HepG2 (cell line): ENCODE measurements around the gene DUSP7. TPM values are rescaled to one million over a fixed set of nuclear protein-coding genes. Genes with fewer than 3 reads are reported as not detected.
A peak's percentile ranks its signal among the peaks of the same experiment; 100 is the strongest.

Source experiments
- MAZ ChIP-seq, 2 experiments: sonication (generic) in 1 of 2; formaldehyde crosslinking in 1 of 2; IDR thresholded peaks; 2 replicates each; pipeline versions ENCODE4 v1.5.0 to v1.6.1; 2012 to 2020; ENCODE audit warnings: low read depth in 2 of 2, mild to moderate bottlenecking in 2 of 2, borderline replicate concordance in 1 of 2, improper control_type of control experiment in 1 of 2, low read length in 1 of 2, missing genetic modification reagents in 1 of 2, moderate library complexity in 1 of 2
- MIER3 ChIP-seq: IDR thresholded peaks from 2 replicates; pipeline ENCODE4 v1.6.1; 2016; ENCODE audit warnings: missing compliant biosample characterization, borderline replicate concordance
- NR2F6 ChIP-seq, 2 experiments: IDR thresholded peaks; 2 replicates each; pipeline ENCODE4 v1.6.1; 2016; ENCODE audit warnings: antibody characterized with exemption in 1 of 2, mild to moderate bottlenecking in 1 of 2
- POLR2G ChIP-seq: fragments of 200-400 bp; formaldehyde crosslinking; IDR thresholded peaks from 2 replicates; pipeline ENCODE4 v1.6.1; 2018; ENCODE audit warnings: mild to moderate bottlenecking, low read depth, low read length, moderate library complexity
- RAD21 ChIP-seq: fragments of 450-650 bp; formaldehyde crosslinking; IDR thresholded peaks from 2 replicates; pipeline ENCODE4 v1.5.0; 2020; ENCODE audit warnings: mild to moderate bottlenecking
- XRCC5 ChIP-seq: fragments of 200-400 bp; formaldehyde crosslinking; optimal IDR thresholded peaks from 2 replicates; pipeline ENCODE3; 2017; ENCODE audit warnings: mild to moderate bottlenecking, low read length
- ZBTB7A ChIP-seq: sonication (generic); formaldehyde crosslinking; IDR thresholded peaks from 2 replicates; pipeline ENCODE4 v1.8.0; 2022; ENCODE audit warnings: mild to moderate bottlenecking, missing genetic modification reagents
- ZNF572 ChIP-seq: sonication (generic); formaldehyde crosslinking; IDR thresholded peaks from 2 replicates; pipeline ENCODE4 v1.5.1; 2020; ENCODE audit warnings: mild to moderate bottlenecking, missing genetic modification reagents
- polyA plus RNA-seq, 8 experiments: library from polyadenylated mRNA; depleted of rRNA in 3 of 8; stranded (reverse) in 7 of 8; unstranded in 1 of 8; fragments of >200 nt; fragmentation: Illumina TruSeq in 4 of 8; extraction: Trizol in 4 of 8; gene quantifications; 2 replicates each; pipeline versions ENCODE4 v1.2.1 to v1.2.3, GENCODE V29; 2011 to 2016; ENCODE audit warnings: low read depth in 4 of 8, missing spikeins in 1 of 8, mixed read lengths in 1 of 8; ENCODE audit not compliant: insufficient read depth in 1 of 8
- total RNA-seq, 5 experiments: library from RNA; depleted of rRNA; stranded (reverse); fragments of >200 nt; fragmentation: Illumina TruSeq; extraction: Trizol; gene quantifications; 2 replicates each; pipeline ENCODE4 v1.2.3, GENCODE V29; 2016; ENCODE audit warnings: low read depth in 1 of 5
- TF ChIP-seq, protein P1 (sequence below): IDR thresholded peaks from 2 replicates; pipeline ENCODE4 v1.6.1; 2018; ENCODE audit warnings: missing genetic modification reagents, mild to moderate bottlenecking, missing compliant biosample characterization
- TF ChIP-seq, protein P2 (sequence below): sonication (generic); formaldehyde crosslinking; IDR thresholded peaks from 2 replicates; pipeline ENCODE4 v1.9.0; 2021; ENCODE audit warnings: missing genetic modification reagents, mild to moderate bottlenecking, borderline replicate concordance
- TF ChIP-seq, protein P3 (sequence below): sonication (generic); formaldehyde crosslinking; IDR thresholded peaks from 2 replicates; pipeline ENCODE4 v1.4.0; 2020; ENCODE audit warnings: missing genetic modification reagents, borderline replicate concordance
- TF ChIP-seq, protein P4 (sequence below): sonication (generic); formaldehyde crosslinking; IDR thresholded peaks from 2 replicates; pipeline ENCODE4 v1.5.1; 2020; ENCODE audit warnings: mild to moderate bottlenecking, missing genetic modification reagents, moderate library complexity

DUSP7 gene
- total and polyA plus RNA-seq, 2 of the 13 experiments (the other 11 are each of a cell fraction or from before 2014, with no cell fraction given) = 6.6 to 8.8 TPM

DNA sequence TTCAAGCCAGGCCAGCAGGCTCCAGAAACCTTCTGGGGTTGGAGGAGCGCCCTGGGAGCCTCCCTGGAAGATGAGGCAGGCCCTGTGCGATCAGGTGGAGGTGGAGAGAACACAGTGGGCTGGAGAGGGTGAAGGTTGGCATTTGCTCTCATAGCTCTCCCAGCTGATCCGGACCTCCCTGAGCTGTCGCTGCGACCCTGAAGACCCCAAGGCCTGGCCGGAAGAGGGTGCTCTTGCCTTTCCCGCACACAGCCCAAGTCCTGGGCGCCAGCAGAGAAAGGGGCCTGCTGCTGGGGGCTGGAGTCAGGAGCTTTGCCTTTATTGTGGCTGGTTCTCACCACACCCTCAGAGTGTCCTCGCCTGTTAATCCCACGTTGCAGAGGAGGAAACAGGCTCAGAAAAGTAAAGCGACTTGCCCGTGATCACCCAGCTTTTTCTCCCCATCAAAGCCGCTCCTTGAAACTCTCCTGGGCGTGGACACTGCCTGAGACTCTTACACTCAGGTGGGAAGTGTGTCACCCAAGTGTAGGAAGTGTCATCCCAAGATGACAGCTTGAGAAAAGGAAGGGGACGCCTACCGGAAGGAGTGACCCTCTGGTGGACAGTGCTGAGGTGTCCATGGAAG is 52.1 kb downstream of the DUSP7 start (continued):
- TF ChIP-seq ZNF572 (CRISPR knock-in tag) (peak; percentile 54; the same call in 1 of the 2 replicates), XRCC5 (peak; percentile 12), RAD21 (CRISPR knock-in tag) (peak; percentile 91), ZBTB7A (CRISPR knock-in tag) (peak; percentile 73), MIER3 (CRISPR knock-in tag) (0 out of 2 replicates have a peak, but pooled peaks have one; percentile 34), MAZ (IDR thresholded peaks at IDR 0.05; ENCODE audit: borderline replicate concordance, low read depth, low read length) (peak; percentile 32; the same call in 1 of the 2 replicates), MAZ (CRISPR knock-in tag; IDR thresholded peaks at IDR 0.05; ENCODE audit: low read depth) (peak; percentile 59; the same call in 1 of the 2 replicates), POLR2G (no peak), NR2F6 (IDR thresholded peaks at IDR 0.05) (no peak), NR2F6 (CRISPR knock-in tag; IDR thresholded peaks at IDR 0.05) (0 out of 2 replicates have a peak, but pooled peaks have one; percentile 22)
- TF ChIP-seq, protein P1, sequence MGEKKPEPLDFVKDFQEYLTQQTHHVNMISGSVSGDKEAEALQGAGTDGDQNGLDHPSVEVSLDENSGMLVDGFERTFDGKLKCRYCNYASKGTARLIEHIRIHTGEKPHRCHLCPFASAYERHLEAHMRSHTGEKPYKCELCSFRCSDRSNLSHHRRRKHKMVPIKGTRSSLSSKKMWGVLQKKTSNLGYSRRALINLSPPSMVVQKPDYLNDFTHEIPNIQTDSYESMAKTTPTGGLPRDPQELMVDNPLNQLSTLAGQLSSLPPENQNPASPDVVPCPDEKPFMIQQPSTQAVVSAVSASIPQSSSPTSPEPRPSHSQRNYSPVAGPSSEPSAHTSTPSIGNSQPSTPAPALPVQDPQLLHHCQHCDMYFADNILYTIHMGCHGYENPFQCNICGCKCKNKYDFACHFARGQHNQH = 0 out of 2 replicates have a peak, but pooled peaks have one; percentile 35
- TF ChIP-seq, protein P2, sequence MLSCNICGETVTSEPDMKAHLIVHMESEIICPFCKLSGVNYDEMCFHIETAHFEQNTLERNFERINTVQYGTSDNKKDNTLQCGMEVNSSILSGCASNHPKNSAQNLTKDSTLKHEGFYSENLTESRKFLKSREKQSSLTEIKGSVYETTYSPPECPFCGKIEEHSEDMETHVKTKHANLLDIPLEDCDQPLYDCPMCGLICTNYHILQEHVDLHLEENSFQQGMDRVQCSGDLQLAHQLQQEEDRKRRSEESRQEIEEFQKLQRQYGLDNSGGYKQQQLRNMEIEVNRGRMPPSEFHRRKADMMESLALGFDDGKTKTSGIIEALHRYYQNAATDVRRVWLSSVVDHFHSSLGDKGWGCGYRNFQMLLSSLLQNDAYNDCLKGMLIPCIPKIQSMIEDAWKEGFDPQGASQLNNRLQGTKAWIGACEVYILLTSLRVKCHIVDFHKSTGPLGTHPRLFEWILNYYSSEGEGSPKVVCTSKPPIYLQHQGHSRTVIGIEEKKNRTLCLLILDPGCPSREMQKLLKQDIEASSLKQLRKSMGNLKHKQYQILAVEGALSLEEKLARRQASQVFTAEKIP (CRISPR knock-in tag) = no peak
- TF ChIP-seq, protein P3, sequence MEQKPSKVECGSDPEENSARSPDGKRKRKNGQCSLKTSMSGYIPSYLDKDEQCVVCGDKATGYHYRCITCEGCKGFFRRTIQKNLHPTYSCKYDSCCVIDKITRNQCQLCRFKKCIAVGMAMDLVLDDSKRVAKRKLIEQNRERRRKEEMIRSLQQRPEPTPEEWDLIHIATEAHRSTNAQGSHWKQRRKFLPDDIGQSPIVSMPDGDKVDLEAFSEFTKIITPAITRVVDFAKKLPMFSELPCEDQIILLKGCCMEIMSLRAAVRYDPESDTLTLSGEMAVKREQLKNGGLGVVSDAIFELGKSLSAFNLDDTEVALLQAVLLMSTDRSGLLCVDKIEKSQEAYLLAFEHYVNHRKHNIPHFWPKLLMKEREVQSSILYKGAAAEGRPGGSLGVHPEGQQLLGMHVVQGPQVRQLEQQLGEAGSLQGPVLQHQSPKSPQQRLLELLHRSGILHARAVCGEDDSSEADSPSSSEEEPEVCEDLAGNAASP (CRISPR knock-in tag) = 0 out of 2 replicates have a peak, but pooled peaks have one; percentile 29
- TF ChIP-seq, protein P4, sequence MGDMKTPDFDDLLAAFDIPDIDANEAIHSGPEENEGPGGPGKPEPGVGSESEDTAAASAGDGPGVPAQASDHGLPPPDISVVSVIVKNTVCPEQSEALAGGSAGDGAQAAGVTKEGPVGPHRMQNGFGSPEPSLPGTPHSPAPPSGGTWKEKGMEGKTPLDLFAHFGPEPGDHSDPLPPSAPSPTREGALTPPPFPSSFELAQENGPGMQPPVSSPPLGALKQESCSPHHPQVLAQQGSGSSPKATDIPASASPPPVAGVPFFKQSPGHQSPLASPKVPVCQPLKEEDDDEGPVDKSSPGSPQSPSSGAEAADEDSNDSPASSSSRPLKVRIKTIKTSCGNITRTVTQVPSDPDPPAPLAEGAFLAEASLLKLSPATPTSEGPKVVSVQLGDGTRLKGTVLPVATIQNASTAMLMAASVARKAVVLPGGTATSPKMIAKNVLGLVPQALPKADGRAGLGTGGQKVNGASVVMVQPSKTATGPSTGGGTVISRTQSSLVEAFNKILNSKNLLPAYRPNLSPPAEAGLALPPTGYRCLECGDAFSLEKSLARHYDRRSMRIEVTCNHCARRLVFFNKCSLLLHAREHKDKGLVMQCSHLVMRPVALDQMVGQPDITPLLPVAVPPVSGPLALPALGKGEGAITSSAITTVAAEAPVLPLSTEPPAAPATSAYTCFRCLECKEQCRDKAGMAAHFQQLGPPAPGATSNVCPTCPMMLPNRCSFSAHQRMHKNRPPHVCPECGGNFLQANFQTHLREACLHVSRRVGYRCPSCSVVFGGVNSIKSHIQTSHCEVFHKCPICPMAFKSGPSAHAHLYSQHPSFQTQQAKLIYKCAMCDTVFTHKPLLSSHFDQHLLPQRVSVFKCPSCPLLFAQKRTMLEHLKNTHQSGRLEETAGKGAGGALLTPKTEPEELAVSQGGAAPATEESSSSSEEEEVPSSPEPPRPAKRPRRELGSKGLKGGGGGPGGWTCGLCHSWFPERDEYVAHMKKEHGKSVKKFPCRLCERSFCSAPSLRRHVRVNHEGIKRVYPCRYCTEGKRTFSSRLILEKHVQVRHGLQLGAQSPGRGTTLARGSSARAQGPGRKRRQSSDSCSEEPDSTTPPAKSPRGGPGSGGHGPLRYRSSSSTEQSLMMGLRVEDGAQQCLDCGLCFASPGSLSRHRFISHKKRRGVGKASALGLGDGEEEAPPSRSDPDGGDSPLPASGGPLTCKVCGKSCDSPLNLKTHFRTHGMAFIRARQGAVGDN (CRISPR knock-in tag) = peak; percentile 37
